ENCODE measurements around the gene ZSWIM8.

DNA sequence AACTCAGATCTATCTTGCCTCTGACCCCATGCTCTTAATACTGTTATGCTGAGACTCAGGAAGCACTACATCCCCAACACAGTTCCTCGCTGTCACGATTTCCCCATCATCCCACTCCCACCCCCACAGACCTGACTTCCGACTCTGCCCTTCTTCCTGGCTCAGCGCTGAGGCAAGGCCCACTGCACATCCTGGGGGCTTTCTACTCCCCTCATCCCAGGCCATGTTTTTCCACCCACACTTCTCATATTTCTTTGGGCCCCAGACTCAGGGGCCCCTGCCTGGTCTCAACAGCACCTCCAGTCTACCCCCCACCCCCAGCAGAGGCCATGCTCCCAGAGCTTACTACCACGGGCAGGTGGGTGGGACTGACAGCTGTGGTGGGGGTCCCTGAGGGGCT, 33.7 kb downstream of the ZSWIM8 start:
- TF ChIP-seq POLR2AphosphoS5 (IDR thresholded peaks at IDR 0.05; ENCODE audit: low read depth, low read length) = no peak
- TF ChIP-seq POLR2A (IDR thresholded peaks at IDR 0.05; ENCODE audit: low read depth, low read length) = no peak
- no peak for TF ChIP-seq TAF1 (IDR thresholded peaks at IDR 0.05; ENCODE audit: borderline replicate concordance, low read depth, low read length)

Data from GM12892 (cell line).